ENCODE results near the gene PDCL3. TPM values are rescaled to one million over a fixed set of nuclear protein-coding genes. Genes with fewer than 3 reads are reported as not detected.

PDCL3 gene
- total and polyA plus RNA-seq, 2 donors (not counting 1 experiment from before 2014, with no cell fraction given), result 5.6 to 24.1 TPM

DNA sequence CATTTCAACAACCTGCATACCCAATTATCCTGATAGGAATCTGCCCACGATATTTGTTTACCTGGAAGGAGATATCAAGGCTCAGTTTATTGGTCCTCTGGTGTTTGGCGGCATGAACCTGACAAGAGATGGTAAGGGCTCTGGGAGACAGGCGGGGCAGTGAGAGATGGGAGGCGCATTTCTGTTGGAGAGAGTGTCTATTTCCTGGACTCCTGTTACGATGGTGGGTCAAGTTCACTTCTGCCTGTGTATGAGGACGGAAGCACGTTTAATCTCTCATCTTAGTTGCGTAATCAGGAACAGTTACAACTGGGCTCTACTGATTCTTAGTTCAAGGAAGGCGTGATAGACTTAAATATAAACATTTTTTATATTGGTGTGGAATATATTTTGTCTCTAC lies 8.9 kb downstream of the PDCL3 start:
- Histone ChIP-seq H3K36me3 (replicated peaks in 1 of 2; ENCODE audit: control extremely low read depth in 1 of 2, control insufficient read depth in 1 of 2, extremely low read depth in 1 of 2, insufficient read depth in 2 of 2, low read length in 1 of 2) (peaks cover 3 to 45% of the 10 kb centered on the region in 2 experiments), H3K9me3 (ENCODE audit: control extremely low read depth in 1 of 3, control insufficient read depth in 2 of 3, insufficient read depth in 1 of 3, low read length in 2 of 3) (no peaks in the 10 kb centered on the region), H3K9ac (ENCODE audit: low read length) (no peak overlapping the region), H4K20me1 (ENCODE audit: control insufficient read depth, insufficient read depth, low read length, poor library complexity, severe bottlenecking) (no peaks in the 10 kb centered on the region), H3K79me2 (ENCODE audit: control insufficient read depth, insufficient read depth, low read length) (no peaks in the 10 kb centered on the region), H2AFZ (ENCODE audit: insufficient read depth, low read depth, low read length, poor library complexity, severe bottlenecking) (no peak overlapping the region), H3K4me3 (ENCODE audit: control extremely low read depth in 1 of 5, extremely low read depth in 1 of 5, insufficient read depth in 1 of 5, low read depth in 2 of 5, low read length in 4 of 5) (no peak overlapping the region), H3K4me2 (replicated peaks; ENCODE audit: low read depth, low read length, poor library complexity, severe bottlenecking) (no peak overlapping the region), H3K27ac (ENCODE audit: low read length in 2 of 2) (no peak overlapping the region), H3K4me1 (ENCODE audit: control insufficient read depth in 2 of 2, insufficient read depth in 2 of 2, low read length in 2 of 2) (no peaks in the 10 kb centered on the region), H3K27me3 (replicated peaks in 1 of 4; ENCODE audit: control extremely low read depth in 1 of 4, control insufficient read depth in 3 of 4, insufficient read depth in 4 of 4, low read length in 3 of 4) (no peaks in the 10 kb centered on the region)
- Mint-ChIP-seq H3K9me3 (ENCODE audit: insufficient read depth) (no peaks in the 10 kb centered on the region), H3K4me3 (no peak overlapping the region), H3K27ac (no peak overlapping the region), H3K4me1 (no peaks in the 10 kb centered on the region), H3K27me3 (no peaks in the 10 kb centered on the region)
- CTCF ChIA-PET, result no interaction called here
- intact Hi-C loops (cut with micrococcal nuclease), result no loop called here
- ATAC-seq (ENCODE audit: low read depth), result no peak
- WGBS (ENCODE audit: insufficient coverage), result 97% methylated on average over 5 of the region's 9 CpGs
- POLR2A ChIA-PET, result interaction anchor here (0.6 kb wide), 1 partner anchor 8 kb away, joined by 9 read pairs; no protein-coding TSS in a partner anchor
- TF ChIP-seq, protein P1, sequence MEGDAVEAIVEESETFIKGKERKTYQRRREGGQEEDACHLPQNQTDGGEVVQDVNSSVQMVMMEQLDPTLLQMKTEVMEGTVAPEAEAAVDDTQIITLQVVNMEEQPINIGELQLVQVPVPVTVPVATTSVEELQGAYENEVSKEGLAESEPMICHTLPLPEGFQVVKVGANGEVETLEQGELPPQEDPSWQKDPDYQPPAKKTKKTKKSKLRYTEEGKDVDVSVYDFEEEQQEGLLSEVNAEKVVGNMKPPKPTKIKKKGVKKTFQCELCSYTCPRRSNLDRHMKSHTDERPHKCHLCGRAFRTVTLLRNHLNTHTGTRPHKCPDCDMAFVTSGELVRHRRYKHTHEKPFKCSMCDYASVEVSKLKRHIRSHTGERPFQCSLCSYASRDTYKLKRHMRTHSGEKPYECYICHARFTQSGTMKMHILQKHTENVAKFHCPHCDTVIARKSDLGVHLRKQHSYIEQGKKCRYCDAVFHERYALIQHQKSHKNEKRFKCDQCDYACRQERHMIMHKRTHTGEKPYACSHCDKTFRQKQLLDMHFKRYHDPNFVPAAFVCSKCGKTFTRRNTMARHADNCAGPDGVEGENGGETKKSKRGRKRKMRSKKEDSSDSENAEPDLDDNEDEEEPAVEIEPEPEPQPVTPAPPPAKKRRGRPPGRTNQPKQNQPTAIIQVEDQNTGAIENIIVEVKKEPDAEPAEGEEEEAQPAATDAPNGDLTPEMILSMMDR (IDR thresholded peaks at IDR 0.05), result no peak
- no peak for TF ChIP-seq EZH2 (IDR thresholded peaks at IDR 0.05; ENCODE audit: borderline replicate concordance, insufficient read depth, low read depth, low read length, poor library complexity, severe bottlenecking)
- no peak for DNase-seq

DNA sequence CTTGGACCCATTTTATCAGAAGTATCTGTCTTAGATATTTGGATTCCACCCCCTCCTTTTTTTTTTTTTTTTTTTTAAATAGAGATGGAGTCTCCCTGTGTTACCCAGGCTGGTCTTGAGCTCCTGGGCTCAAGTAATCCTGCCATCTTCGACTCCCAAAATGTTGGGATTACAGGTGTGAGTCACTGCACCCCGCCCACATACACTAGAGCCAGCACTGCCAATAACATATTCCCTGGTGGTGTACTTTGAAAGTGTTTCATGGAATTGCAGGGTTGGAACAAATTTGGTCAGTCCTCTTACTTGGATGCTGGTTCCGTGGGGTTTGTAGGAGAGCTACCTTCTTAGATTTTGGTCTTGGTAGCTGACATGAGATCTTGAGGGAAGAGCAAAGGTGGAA lies 15.0 kb downstream of the PDCL3 start:
- ATAC-seq (ENCODE audit: low read depth) (no peak), DNase-seq (no peak)
- Mint-ChIP-seq H3K4me3 (no peak overlapping the region), H3K27me3 (no peaks in the 10 kb centered on the region), H3K4me1 (peaks cover 24% of the 10 kb centered on the region), H3K9me3 (ENCODE audit: insufficient read depth) (no peaks in the 10 kb centered on the region), H3K27ac (peak overlapping the region; percentile 35)
- Histone ChIP-seq H3K9ac (ENCODE audit: low read length) (no peak overlapping the region), H2AFZ (ENCODE audit: insufficient read depth, low read depth, low read length, poor library complexity, severe bottlenecking) (no peak overlapping the region), H3K9me3 (ENCODE audit: control extremely low read depth in 1 of 3, control insufficient read depth in 2 of 3, insufficient read depth in 1 of 3, low read length in 2 of 3) (peaks cover 0 to 3% (median 0%) of the 10 kb centered on the region in 3 donors), H3K79me2 (ENCODE audit: control insufficient read depth, insufficient read depth, low read length) (no peaks in the 10 kb centered on the region), H3K4me1 (ENCODE audit: control insufficient read depth in 2 of 2, insufficient read depth in 2 of 2, low read length in 2 of 2) (peaks cover 18 to 20% of the 10 kb centered on the region in 2 donors), H3K27ac (ENCODE audit: low read length in 2 of 2) (no peak overlapping the region), H3K36me3 (replicated peaks in 1 of 2; ENCODE audit: control extremely low read depth in 1 of 2, control insufficient read depth in 1 of 2, extremely low read depth in 1 of 2, insufficient read depth in 2 of 2, low read length in 1 of 2) (peaks cover 3 to 16% of the 10 kb centered on the region in 2 experiments), H3K27me3 (replicated peaks in 1 of 4; ENCODE audit: control extremely low read depth in 1 of 4, control insufficient read depth in 3 of 4, insufficient read depth in 4 of 4, low read length in 3 of 4) (no peaks in the 10 kb centered on the region), H3K4me2 (replicated peaks; ENCODE audit: low read depth, low read length, poor library complexity, severe bottlenecking) (no peak overlapping the region), H3K4me3 (ENCODE audit: control extremely low read depth in 1 of 5, extremely low read depth in 1 of 5, insufficient read depth in 1 of 5, low read depth in 2 of 5, low read length in 4 of 5) (no peak overlapping the region), H4K20me1 (ENCODE audit: control insufficient read depth, insufficient read depth, low read length, poor library complexity, severe bottlenecking) (no peaks in the 10 kb centered on the region)
- CTCF ChIA-PET, result no interaction called here
- WGBS (ENCODE audit: insufficient coverage), result 97% methylated on average over 2 of the region's 3 CpGs
- intact Hi-C loops (cut with micrococcal nuclease), result no loop called here
- POLR2A ChIA-PET, result interaction anchor here (0.6 kb wide), 1 partner anchor 15 kb away, joined by 4 read pairs; no protein-coding TSS in a partner anchor
- TF ChIP-seq, protein P1 (IDR thresholded peaks at IDR 0.05), result no peak
- TF ChIP-seq EZH2 (IDR thresholded peaks at IDR 0.05; ENCODE audit: borderline replicate concordance, insufficient read depth, low read depth, low read length, poor library complexity, severe bottlenecking), result no peak

Data from B cell (primary cell).